GM23338 (cell line): ENCODE measurements around the gene SH3BP2. TPM values are rescaled to one million over a fixed set of nuclear protein-coding genes. Genes with fewer than 3 reads are reported as not detected.

Experiments used
- ATAC-seq: fragments of 200-7000 bp; cut with Tn5 transposase; 3 replicates; pipeline ENCODE4 v1.9.1; 2020
- DNase-seq: peaks from one replicate; pipeline ENCODE4 v3.0.0-alpha.2; 2015; ENCODE audit warnings: low spot score
- H2AFZ ChIP-seq: fragments of 200-600 bp; sonication (generic); 2 replicates; pipeline ENCODE4 v1.8.0; 2016; ENCODE audit warnings: antibody characterized with exemption, mild to moderate bottlenecking, moderate library complexity
- H3F3A ChIP-seq: fragments of 200-600 bp; sonication (generic); replicated peaks from 2 replicates; pipeline ENCODE4 v1.8.0; 2017; ENCODE audit warnings: antibody characterized with exemption, mixed run types, low read depth
- H3K27ac ChIP-seq: fragments of 200-600 bp; sonication (generic); 2 replicates; pipeline ENCODE4 v1.6.1; 2016; ENCODE audit warnings: low read depth
- H3K27me3 ChIP-seq: fragments of 200-600 bp; sonication (generic); 2 replicates; pipeline ENCODE4 v1.8.0; 2016; ENCODE audit warnings: mild to moderate bottlenecking, mixed run types, moderate library complexity; ENCODE audit not compliant: insufficient read depth
- H3K36me3 ChIP-seq: fragments of 200-600 bp; sonication (generic); 2 replicates; pipeline ENCODE4 v1.8.0; 2016; ENCODE audit warnings: mild to moderate bottlenecking; ENCODE audit not compliant: insufficient read depth
- H3K4me1 ChIP-seq: fragments of 200-600 bp; sonication (generic); 2 replicates; pipeline ENCODE4 v1.8.0; 2016; ENCODE audit warnings: mild to moderate bottlenecking, moderate library complexity; ENCODE audit not compliant: insufficient read depth
- H3K4me2 ChIP-seq: fragments of 200-600 bp; sonication (generic); 2 replicates; pipeline ENCODE4 v1.7.1; 2017; ENCODE audit warnings: mixed run types
- H3K4me3 ChIP-seq: fragments of 200-600 bp; sonication (generic); 2 replicates; pipeline ENCODE4 v1.6.1; 2016; ENCODE audit warnings: mixed run types
- H3K79me2 ChIP-seq: fragments of 200-600 bp; sonication (generic); replicated peaks from 2 replicates; pipeline ENCODE4 v1.8.0; 2017; ENCODE audit warnings: mild to moderate bottlenecking; ENCODE audit not compliant: insufficient read depth
- H3K9me2 ChIP-seq: fragments of 200-600 bp; sonication (generic); 2 replicates; pipeline ENCODE4 v1.8.0; 2017; ENCODE audit not compliant: insufficient read depth
- H4K20me1 ChIP-seq: fragments of 200-600 bp; sonication (generic); replicated peaks from 2 replicates; pipeline ENCODE4 v1.8.0; 2017; ENCODE audit warnings: mild to moderate bottlenecking; ENCODE audit not compliant: insufficient read depth
- H3K27ac Mint-ChIP-seq: 2 replicates; pipeline ENCODE4 v1.8.0; 2020; ENCODE audit warnings: inconsistent platforms, mild to moderate bottlenecking, moderate library complexity, mixed read lengths
- H3K27me3 Mint-ChIP-seq: 3 replicates; pipeline ENCODE4 v1.8.0; 2022; ENCODE audit warnings: low read depth, mild to moderate bottlenecking, moderate library complexity, mixed read lengths, inconsistent platforms; ENCODE audit not compliant: insufficient read depth, poor library complexity
- H3K36me3 Mint-ChIP-seq: 3 replicates; pipeline ENCODE4 v1.8.0; 2021; ENCODE audit warnings: low read depth, mild to moderate bottlenecking, inconsistent platforms, moderate library complexity, mixed read lengths
- H3K4me1 Mint-ChIP-seq: 3 replicates; pipeline ENCODE4 v1.8.0; 2020; ENCODE audit warnings: mild to moderate bottlenecking, inconsistent platforms, mixed read lengths
- H3K4me3 Mint-ChIP-seq: 3 replicates; pipeline ENCODE4 v1.8.0; 2021; ENCODE audit warnings: moderate library complexity, mild to moderate bottlenecking, inconsistent platforms, mixed read lengths
- H3K9me3 Mint-ChIP-seq: 3 replicates; pipeline ENCODE4 v1.8.0; 2020; ENCODE audit warnings: moderate library complexity, mild to moderate bottlenecking, inconsistent platforms, mixed read lengths
- CREB1 ChIP-seq: fragments of 250-450 bp; sonication (Bioruptor Pico); IDR thresholded peaks from 2 replicates; pipeline ENCODE4 v1.5.0; 2020; ENCODE audit warnings: low read depth, mild to moderate bottlenecking, moderate library complexity
- EZH2 ChIP-seq: fragments of 200-600 bp; sonication (generic); IDR thresholded peaks from one replicate; pipeline ENCODE4 v1.8.0; 2017; ENCODE audit warnings: antibody characterized with exemption, mild to moderate bottlenecking, low read depth; ENCODE audit not compliant: unreplicated experiment
- EZH2phosphoT487 ChIP-seq: fragments of 200-600 bp; sonication (generic); IDR thresholded peaks from one replicate; pipeline ENCODE4 v1.8.1; 2018; ENCODE audit warnings: antibody characterized with exemption; ENCODE audit not compliant: unreplicated experiment
- POLR2AphosphoS5 ChIP-seq: IDR thresholded peaks from 2 replicates; pipeline ENCODE4 v1.6.1; 2016; ENCODE audit warnings: antibody characterized with exemption, low read depth
- STAT1 ChIP-seq: IDR thresholded peaks from one replicate; pipeline ENCODE4 v1.6.1; 2016; ENCODE audit warnings: antibody characterized with exemption; ENCODE audit not compliant: unreplicated experiment
- ZNF331 ChIP-seq: fragments of 250-450 bp; sonication (Bioruptor Pico); IDR thresholded peaks from 2 replicates; pipeline ENCODE4 v1.5.0; 2020; ENCODE audit warnings: low read depth, mild to moderate bottlenecking, moderate library complexity
- polyA plus RNA-seq: library from polyadenylated mRNA; unstranded; fragments of >200 nt; fragmentation: Nextera tagmentation; extraction: Ambion mirVana; gene quantifications from 2 replicates; pipeline ENCODE4 v1.2.1, GENCODE V29; 2016
- total RNA-seq: library from RNA; depleted of rRNA; stranded (reverse); fragments of >200 nt; shearing (Covaris generic); gene quantifications from 2 replicates; pipeline ENCODE4 v1.2.3, GENCODE V29; 2014
- TF ChIP-seq, protein P1 (sequence below): IDR thresholded peaks from one replicate; pipeline ENCODE4 v1.6.1; 2018; ENCODE audit warnings: antibody characterized with exemption; ENCODE audit not compliant: unreplicated experiment
- TF ChIP-seq, protein P2 (sequence below), 2 experiments: fragments of 200-600 bp in 1 of 2; sonication (generic) in 1 of 2; conservative IDR thresholded peaks; 2 replicates each; pipeline versions ENCODE4 v1.5.1 to v1.6.1; 2016 to 2017; ENCODE audit warnings: antibody characterized with exemption in 2 of 2, low read depth in 2 of 2, mild to moderate bottlenecking in 2 of 2, moderate library complexity in 1 of 2
- TF ChIP-seq, protein P3 (sequence below): fragments of 250-450 bp; sonication (Bioruptor Pico); IDR thresholded peaks from 2 replicates; pipeline ENCODE4 v1.5.0; 2020; ENCODE audit warnings: mild to moderate bottlenecking, moderate library complexity

Gene SH3BP2
- total and polyA plus RNA-seq, 2 experiments from 2014 or later = 15.2 to 43.9 TPM

DNA sequence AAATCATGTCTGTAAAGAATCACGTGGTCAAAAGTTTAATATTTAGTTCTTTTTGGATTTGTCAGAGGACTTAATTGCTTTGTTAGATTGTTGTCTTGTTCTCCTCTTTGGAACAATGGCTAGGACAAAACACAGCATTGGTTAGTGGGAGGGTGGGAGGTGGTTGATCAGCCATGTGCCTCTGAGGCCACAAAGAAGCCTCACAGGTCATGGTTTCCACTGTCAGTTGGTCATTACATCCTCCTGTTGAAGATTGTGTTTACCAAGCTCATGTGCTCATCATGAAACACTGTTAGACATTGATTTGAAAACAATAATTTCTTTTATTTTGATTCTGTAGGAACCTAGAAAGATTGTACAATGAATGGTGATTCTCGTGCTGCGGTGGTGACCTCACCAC lies 82.7 kb downstream of the SH3BP2 start (continued):
- TF ChIP-seq, protein P1, sequence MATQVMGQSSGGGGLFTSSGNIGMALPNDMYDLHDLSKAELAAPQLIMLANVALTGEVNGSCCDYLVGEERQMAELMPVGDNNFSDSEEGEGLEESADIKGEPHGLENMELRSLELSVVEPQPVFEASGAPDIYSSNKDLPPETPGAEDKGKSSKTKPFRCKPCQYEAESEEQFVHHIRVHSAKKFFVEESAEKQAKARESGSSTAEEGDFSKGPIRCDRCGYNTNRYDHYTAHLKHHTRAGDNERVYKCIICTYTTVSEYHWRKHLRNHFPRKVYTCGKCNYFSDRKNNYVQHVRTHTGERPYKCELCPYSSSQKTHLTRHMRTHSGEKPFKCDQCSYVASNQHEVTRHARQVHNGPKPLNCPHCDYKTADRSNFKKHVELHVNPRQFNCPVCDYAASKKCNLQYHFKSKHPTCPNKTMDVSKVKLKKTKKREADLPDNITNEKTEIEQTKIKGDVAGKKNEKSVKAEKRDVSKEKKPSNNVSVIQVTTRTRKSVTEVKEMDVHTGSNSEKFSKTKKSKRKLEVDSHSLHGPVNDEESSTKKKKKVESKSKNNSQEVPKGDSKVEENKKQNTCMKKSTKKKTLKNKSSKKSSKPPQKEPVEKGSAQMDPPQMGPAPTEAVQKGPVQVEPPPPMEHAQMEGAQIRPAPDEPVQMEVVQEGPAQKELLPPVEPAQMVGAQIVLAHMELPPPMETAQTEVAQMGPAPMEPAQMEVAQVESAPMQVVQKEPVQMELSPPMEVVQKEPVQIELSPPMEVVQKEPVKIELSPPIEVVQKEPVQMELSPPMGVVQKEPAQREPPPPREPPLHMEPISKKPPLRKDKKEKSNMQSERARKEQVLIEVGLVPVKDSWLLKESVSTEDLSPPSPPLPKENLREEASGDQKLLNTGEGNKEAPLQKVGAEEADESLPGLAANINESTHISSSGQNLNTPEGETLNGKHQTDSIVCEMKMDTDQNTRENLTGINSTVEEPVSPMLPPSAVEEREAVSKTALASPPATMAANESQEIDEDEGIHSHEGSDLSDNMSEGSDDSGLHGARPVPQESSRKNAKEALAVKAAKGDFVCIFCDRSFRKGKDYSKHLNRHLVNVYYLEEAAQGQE = no peak
- TF ChIP-seq POLR2AphosphoS5 (no peak), CREB1 (CRISPR knock-in tag) (no peak)

DNA sequence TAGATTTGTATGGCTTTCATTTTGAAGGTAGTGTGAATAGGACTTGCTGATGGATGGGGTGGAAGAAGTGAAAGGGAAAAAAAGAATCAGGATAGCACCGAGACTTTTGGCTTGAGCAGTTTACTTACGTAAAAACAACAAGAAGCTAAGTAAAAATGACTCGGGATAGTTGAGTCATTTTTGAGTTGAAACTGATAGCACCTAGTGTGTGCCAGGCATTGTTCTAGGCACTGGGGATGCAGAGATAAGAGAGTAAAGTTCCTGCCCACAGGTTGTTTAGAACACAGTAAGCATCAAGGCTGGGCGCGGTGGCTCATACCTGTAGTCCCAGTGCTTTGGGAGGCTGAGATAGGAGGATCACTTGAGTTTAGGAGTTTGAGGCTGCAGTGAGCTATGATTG lies 85.5 kb downstream of the SH3BP2 start:
- peaks cover 28% of the 10 kb centered on the region for H3K36me3 Mint-ChIP-seq
- H3K4me1 Mint-ChIP-seq = peaks cover 10% of the 10 kb centered on the region
- ATAC-seq = no peak
- no peaks in the 10 kb centered on the region for H3K27me3 Mint-ChIP-seq
- DNase-seq = no peak
- no peaks in the 10 kb centered on the region for H4K20me1 ChIP-seq
- no peaks in the 10 kb centered on the region for H3K27me3 ChIP-seq
- no peaks in the 10 kb centered on the region for H3K9me2 ChIP-seq
- no peak for TF ChIP-seq STAT1
- TF ChIP-seq POLR2AphosphoS5 = no peak
- TF ChIP-seq EZH2phosphoT487 = no peak
- TF ChIP-seq, protein P2, sequence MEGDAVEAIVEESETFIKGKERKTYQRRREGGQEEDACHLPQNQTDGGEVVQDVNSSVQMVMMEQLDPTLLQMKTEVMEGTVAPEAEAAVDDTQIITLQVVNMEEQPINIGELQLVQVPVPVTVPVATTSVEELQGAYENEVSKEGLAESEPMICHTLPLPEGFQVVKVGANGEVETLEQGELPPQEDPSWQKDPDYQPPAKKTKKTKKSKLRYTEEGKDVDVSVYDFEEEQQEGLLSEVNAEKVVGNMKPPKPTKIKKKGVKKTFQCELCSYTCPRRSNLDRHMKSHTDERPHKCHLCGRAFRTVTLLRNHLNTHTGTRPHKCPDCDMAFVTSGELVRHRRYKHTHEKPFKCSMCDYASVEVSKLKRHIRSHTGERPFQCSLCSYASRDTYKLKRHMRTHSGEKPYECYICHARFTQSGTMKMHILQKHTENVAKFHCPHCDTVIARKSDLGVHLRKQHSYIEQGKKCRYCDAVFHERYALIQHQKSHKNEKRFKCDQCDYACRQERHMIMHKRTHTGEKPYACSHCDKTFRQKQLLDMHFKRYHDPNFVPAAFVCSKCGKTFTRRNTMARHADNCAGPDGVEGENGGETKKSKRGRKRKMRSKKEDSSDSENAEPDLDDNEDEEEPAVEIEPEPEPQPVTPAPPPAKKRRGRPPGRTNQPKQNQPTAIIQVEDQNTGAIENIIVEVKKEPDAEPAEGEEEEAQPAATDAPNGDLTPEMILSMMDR (conservative IDR thresholded peaks at IDR 0.05; ENCODE audit: low read depth in 2 of 2) = no peak
- no peak overlapping the region for H3K27ac ChIP-seq
- H3K9me3 Mint-ChIP-seq = no peaks in the 10 kb centered on the region
- H2AFZ ChIP-seq = no peak overlapping the region
- peaks cover 15% of the 10 kb centered on the region; the same call in 1 of the 2 replicates for H3K4me1 ChIP-seq
- no peak overlapping the region for H3K4me2 ChIP-seq
- H3F3A ChIP-seq = 0 out of 2 replicates have a peak, but pooled peaks cover 5% of the 10 kb centered on the region
- no peak overlapping the region for H3K4me3 Mint-ChIP-seq
- H3K27ac Mint-ChIP-seq = no peak overlapping the region
- no peak overlapping the region for H3K4me3 ChIP-seq
- H3K79me2 ChIP-seq = peaks cover 45% of the 10 kb centered on the region
- H3K36me3 ChIP-seq = no peaks in the 10 kb centered on the region; the same call in 1 of the 2 replicates

DNA sequence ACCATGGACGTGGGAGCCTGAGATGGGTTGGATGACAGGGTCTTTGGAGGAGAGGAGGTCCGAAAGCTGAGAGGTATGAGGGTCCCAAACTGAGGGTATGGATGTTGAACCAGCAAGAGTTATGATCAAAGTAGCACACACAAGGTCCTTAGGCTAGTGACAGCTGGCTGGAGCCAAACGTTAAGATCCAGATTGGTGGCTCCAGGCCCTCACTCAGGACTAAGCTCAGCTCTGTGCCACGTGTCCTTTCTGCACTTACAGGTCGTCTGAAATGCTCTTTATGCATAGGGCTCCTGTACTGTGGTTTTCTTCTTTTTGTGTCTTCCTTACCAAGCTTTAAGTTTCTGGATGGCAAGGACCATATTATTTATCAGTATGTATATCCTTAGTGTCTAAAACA lies 86.1 kb downstream of the SH3BP2 start:
- no peaks in the 10 kb centered on the region for H4K20me1 ChIP-seq
- Mint-ChIP-seq H3K36me3 (peaks cover 30% of the 10 kb centered on the region), H3K27ac (no peak overlapping the region), H3K4me3 (no peak overlapping the region), H3K9me3 (no peaks in the 10 kb centered on the region), H3K4me1 (peaks cover 10% of the 10 kb centered on the region), H3K27me3 (no peaks in the 10 kb centered on the region)
- H2AFZ ChIP-seq = no peak overlapping the region
- no peaks in the 10 kb centered on the region for H3K27me3 ChIP-seq
- ATAC-seq (no peak), DNase-seq (no peak)
- peaks cover 15% of the 10 kb centered on the region; the same call in 1 of the 2 replicates for H3K4me1 ChIP-seq
- H3K79me2 ChIP-seq = peaks cover 38% of the 10 kb centered on the region
- H3K4me3 ChIP-seq = no peak overlapping the region
- no peaks in the 10 kb centered on the region; the same call in 1 of the 2 replicates for H3K36me3 ChIP-seq
- 0 out of 2 replicates have a peak, but pooled peaks cover 5% of the 10 kb centered on the region for H3F3A ChIP-seq
- H3K27ac ChIP-seq = no peak overlapping the region
- no peak overlapping the region for H3K4me2 ChIP-seq
- H3K9me2 ChIP-seq = no peaks in the 10 kb centered on the region
- TF ChIP-seq CREB1 (CRISPR knock-in tag) = no peak
- no peak for TF ChIP-seq EZH2
- TF ChIP-seq STAT1 = no peak
- TF ChIP-seq, protein P3, sequence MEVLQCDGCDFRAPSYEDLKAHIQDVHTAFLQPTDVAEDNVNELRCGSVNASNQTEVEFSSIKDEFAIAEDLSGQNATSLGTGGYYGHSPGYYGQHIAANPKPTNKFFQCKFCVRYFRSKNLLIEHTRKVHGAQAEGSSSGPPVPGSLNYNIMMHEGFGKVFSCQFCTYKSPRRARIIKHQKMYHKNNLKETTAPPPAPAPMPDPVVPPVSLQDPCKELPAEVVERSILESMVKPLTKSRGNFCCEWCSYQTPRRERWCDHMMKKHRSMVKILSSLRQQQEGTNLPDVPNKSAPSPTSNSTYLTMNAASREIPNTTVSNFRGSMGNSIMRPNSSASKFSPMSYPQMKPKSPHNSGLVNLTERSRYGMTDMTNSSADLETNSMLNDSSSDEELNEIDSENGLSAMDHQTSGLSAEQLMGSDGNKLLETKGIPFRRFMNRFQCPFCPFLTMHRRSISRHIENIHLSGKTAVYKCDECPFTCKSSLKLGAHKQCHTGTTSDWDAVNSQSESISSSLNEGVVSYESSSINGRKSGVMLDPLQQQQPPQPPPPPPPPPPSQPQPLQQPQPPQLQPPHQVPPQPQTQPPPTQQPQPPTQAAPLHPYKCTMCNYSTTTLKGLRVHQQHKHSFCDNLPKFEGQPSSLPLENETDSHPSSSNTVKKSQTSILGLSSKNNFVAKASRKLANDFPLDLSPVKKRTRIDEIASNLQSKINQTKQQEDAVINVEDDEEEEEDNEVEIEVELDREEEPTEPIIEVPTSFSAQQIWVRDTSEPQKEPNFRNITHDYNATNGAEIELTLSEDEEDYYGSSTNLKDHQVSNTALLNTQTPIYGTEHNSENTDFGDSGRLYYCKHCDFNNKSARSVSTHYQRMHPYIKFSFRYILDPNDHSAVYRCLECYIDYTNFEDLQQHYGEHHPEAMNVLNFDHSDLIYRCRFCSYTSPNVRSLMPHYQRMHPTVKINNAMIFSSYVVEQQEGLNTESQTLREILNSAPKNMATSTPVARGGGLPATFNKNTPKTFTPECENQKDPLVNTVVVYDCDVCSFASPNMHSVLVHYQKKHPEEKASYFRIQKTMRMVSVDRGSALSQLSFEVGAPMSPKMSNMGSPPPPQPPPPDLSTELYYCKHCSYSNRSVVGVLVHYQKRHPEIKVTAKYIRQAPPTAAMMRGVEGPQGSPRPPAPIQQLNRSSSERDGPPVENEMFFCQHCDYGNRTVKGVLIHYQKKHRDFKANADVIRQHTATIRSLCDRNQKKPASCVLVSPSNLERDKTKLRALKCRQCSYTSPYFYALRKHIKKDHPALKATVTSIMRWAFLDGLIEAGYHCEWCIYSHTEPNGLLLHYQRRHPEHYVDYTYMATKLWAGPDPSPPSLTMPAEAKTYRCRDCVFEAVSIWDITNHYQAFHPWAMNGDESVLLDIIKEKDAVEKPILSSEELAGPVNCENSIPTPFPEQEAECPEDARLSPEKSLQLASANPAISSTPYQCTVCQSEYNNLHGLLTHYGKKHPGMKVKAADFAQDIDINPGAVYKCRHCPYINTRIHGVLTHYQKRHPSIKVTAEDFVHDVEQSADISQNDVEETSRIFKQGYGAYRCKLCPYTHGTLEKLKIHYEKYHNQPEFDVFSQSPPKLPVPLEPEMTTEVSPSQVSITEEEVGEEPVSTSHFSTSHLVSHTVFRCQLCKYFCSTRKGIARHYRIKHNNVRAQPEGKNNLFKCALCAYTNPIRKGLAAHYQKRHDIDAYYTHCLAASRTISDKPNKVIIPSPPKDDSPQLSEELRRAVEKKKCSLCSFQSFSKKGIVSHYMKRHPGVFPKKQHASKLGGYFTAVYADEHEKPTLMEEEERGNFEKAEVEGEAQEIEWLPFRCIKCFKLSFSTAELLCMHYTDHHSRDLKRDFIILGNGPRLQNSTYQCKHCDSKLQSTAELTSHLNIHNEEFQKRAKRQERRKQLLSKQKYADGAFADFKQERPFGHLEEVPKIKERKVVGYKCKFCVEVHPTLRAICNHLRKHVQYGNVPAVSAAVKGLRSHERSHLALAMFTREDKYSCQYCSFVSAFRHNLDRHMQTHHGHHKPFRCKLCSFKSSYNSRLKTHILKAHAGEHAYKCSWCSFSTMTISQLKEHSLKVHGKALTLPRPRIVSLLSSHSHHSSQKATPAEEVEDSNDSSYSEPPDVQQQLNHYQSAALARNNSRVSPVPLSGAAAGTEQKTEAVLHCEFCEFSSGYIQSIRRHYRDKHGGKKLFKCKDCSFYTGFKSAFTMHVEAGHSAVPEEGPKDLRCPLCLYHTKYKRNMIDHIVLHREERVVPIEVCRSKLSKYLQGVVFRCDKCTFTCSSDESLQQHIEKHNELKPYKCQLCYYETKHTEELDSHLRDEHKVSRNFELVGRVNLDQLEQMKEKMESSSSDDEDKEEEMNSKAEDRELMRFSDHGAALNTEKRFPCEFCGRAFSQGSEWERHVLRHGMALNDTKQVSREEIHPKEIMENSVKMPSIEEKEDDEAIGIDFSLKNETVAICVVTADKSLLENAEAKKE (CRISPR knock-in tag) = no peak
- TF ChIP-seq ZNF331 = no peak
